Body of pancreas (tissue), 4 donors: ENCODE measurements around the gene SCNN1G.

ENCODE experiments used
- POLR2A ChIP-seq, 3 donors: fragments of 450-650 bp; IDR thresholded peaks; one replicate each; pipeline ENCODE4 v1.6.1; 2016; ENCODE audit warnings: antibody characterized with exemption in 3 of 3, mild to moderate bottlenecking in 2 of 3
- TF ChIP-seq, protein P1 (sequence below), 7 experiments: fragments of 450-650 bp in 4 of 7; fragments of 200-600 bp in 3 of 7; sonication (generic) in 3 of 7; IDR thresholded peaks; one replicate each; pipeline ENCODE4 v1.5.1; 2016 to 2019; ENCODE audit warnings: antibody characterized with exemption in 7 of 7

DNA sequence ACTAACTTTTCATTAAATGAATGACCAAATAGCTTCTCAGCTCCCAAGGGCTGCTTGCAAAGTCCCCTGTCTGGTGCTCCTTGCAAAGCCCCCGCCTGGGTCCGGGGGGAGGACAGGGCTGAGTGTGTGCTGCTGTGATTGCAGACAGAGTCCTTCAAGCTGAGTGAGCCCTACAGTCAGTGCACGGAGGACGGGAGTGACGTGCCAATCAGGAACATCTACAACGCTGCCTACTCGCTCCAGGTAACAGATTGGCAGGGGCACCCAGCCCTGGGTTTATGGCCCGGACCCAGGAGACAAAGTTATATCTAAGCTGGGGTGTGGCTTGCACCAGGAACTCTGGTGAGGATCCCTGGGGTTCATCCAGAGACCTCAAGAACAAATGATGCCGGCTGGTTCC is 27.1 kb downstream of the SCNN1G start:
- TF ChIP-seq, protein P1, sequence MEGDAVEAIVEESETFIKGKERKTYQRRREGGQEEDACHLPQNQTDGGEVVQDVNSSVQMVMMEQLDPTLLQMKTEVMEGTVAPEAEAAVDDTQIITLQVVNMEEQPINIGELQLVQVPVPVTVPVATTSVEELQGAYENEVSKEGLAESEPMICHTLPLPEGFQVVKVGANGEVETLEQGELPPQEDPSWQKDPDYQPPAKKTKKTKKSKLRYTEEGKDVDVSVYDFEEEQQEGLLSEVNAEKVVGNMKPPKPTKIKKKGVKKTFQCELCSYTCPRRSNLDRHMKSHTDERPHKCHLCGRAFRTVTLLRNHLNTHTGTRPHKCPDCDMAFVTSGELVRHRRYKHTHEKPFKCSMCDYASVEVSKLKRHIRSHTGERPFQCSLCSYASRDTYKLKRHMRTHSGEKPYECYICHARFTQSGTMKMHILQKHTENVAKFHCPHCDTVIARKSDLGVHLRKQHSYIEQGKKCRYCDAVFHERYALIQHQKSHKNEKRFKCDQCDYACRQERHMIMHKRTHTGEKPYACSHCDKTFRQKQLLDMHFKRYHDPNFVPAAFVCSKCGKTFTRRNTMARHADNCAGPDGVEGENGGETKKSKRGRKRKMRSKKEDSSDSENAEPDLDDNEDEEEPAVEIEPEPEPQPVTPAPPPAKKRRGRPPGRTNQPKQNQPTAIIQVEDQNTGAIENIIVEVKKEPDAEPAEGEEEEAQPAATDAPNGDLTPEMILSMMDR (IDR thresholded peaks at IDR 0.05) = no peak
- no peak for TF ChIP-seq POLR2A (IDR thresholded peaks at IDR 0.05)
